IMR-90 (cell line): Measurements from ENCODE around the gene CACNG8. TPM values are rescaled to one million over a fixed set of nuclear protein-coding genes. Genes with fewer than 3 reads are reported as not detected.

Experiments
- ATAC-seq: fragments of 200-7000 bp; cut with Tn5 transposase; 2 replicates; pipeline ENCODE4 v1.9.1; 2020; ENCODE audit warnings: low read depth, mild to moderate bottlenecking, moderate library complexity
- BruUV-seq: library from RNA; stranded (reverse); fragments of 400-500 nt; replicated peaks from 2 replicates; lab custom pipeline; 2021; lab: Mats Ljungman, UMichigan
- CTCF ChIA-PET: fragments of 300-600 bp; formaldehyde crosslinking; extraction: SDS; loops from one replicate; lab custom pipeline; 2021; ENCODE audit warnings: antibody characterized with exemption; lab: Yijun Ruan, JAX
- POLR2A ChIA-PET: fragments of 300-600 bp; sonication (Branson Sonifier 250); formaldehyde crosslinking; loops from one replicate; lab custom pipeline; 2022; ENCODE audit warnings: antibody characterized with exemption; ENCODE audit not compliant: unreplicated experiment; lab: Charles Lee
- DNase-seq: peaks from one replicate; pipeline ENCODE4 v3.0.0; 2013
- H2AFZ ChIP-seq: replicated peaks from 2 replicates; pipeline ENCODE3; 2013; ENCODE audit warnings: low read length, mild to moderate bottlenecking; ENCODE audit not compliant: poor library complexity
- H2AK5ac ChIP-seq: 2 replicates; pipeline ENCODE4 v1.6.1; 2013; ENCODE audit warnings: low read depth, low read length, inconsistent platforms
- H2AK9ac ChIP-seq: replicated peaks from 2 replicates; pipeline ENCODE3; 2013; ENCODE audit warnings: mild to moderate bottlenecking, low read depth, low read length, moderate library complexity; ENCODE audit not compliant: poor library complexity
- H2BK120ac ChIP-seq: 2 replicates; pipeline ENCODE4 v1.6.1; 2013; ENCODE audit warnings: low read depth, low read length, inconsistent platforms
- H2BK15ac ChIP-seq: 3 replicates; pipeline ENCODE4 v1.6.1; 2013; ENCODE audit warnings: low read depth, low read length, inconsistent platforms
- H2BK20ac ChIP-seq: 2 replicates; pipeline ENCODE4 v1.6.1; 2013; ENCODE audit warnings: low read depth, mild to moderate bottlenecking, inconsistent platforms, low read length, moderate library complexity
- H2BK5ac ChIP-seq: 2 replicates; pipeline ENCODE4 v1.6.1; 2013; ENCODE audit warnings: mild to moderate bottlenecking, low read depth, low read length, inconsistent platforms; ENCODE audit not compliant: poor library complexity, severe bottlenecking
- H3K14ac ChIP-seq: replicated peaks from 2 replicates; pipeline ENCODE4 v1.6.1; 2013; ENCODE audit warnings: low read depth, low read length, inconsistent platforms
- H3K18ac ChIP-seq: 2 replicates; pipeline ENCODE4 v1.6.1; 2013; ENCODE audit warnings: low read depth, low read length, control low read depth
- H3K23ac ChIP-seq: 2 replicates; pipeline ENCODE4 v1.6.1; 2013; ENCODE audit warnings: low read depth, low read length, inconsistent platforms
- H3K27ac ChIP-seq: 2 replicates; pipeline ENCODE4 v1.5.1; 2013; ENCODE audit warnings: mild to moderate bottlenecking, control low read depth, low read length; ENCODE audit not compliant: insufficient read depth
- H3K27me3 ChIP-seq: 2 replicates; pipeline ENCODE4 v1.6.1; 2013; ENCODE audit warnings: low read length; ENCODE audit not compliant: control insufficient read depth, insufficient read depth
- H3K36me3 ChIP-seq: 2 replicates; pipeline ENCODE4 v1.6.1; 2013; ENCODE audit warnings: low read length, mixed read lengths; ENCODE audit not compliant: control insufficient read depth, insufficient read depth
- H3K4ac ChIP-seq: 2 replicates; pipeline ENCODE4 v1.6.1; 2013; ENCODE audit warnings: low read depth, low read length, inconsistent platforms
- H3K4me1 ChIP-seq: 2 replicates; pipeline ENCODE4 v1.6.1; 2013; ENCODE audit warnings: low read length, mixed read lengths; ENCODE audit not compliant: control insufficient read depth, insufficient read depth
- H3K4me2 ChIP-seq: 2 replicates; pipeline ENCODE4 v1.6.1; 2013; ENCODE audit warnings: low read depth, mild to moderate bottlenecking, control low read depth, low read length, moderate library complexity
- H3K4me3 ChIP-seq: 2 replicates; pipeline ENCODE4 v1.5.1; 2013; ENCODE audit warnings: low read depth, mild to moderate bottlenecking, control low read depth, low read length, moderate library complexity; ENCODE audit not compliant: insufficient read depth
- H3K56ac ChIP-seq: 2 replicates; pipeline ENCODE4 v1.6.1; 2013; ENCODE audit warnings: low read length, inconsistent platforms; ENCODE audit not compliant: insufficient read depth; ENCODE audit errors: extremely low read depth
- H3K79me1 ChIP-seq, 2 experiments: 2 replicates each; pipeline ENCODE4 v1.6.1; 2013; ENCODE audit warnings: low read length in 2 of 2, inconsistent platforms in 1 of 2, low read depth in 1 of 2
- H3K9ac ChIP-seq: 2 replicates; pipeline ENCODE4 v1.6.1; 2013; ENCODE audit warnings: low read depth, low read length, control low read depth
- H3K9me1 ChIP-seq: 2 replicates; pipeline ENCODE4 v1.6.1; 2013; ENCODE audit warnings: low read length, inconsistent platforms; ENCODE audit not compliant: insufficient read depth
- H3K9me3 ChIP-seq: 2 replicates; pipeline ENCODE4 v1.6.1; 2013; ENCODE audit warnings: low read length; ENCODE audit not compliant: control insufficient read depth, insufficient read depth
- H4K20me1 ChIP-seq: 2 replicates; pipeline ENCODE4 v1.6.1; 2013; ENCODE audit warnings: low read length, inconsistent platforms; ENCODE audit not compliant: insufficient read depth
- H4K5ac ChIP-seq: 2 replicates; pipeline ENCODE4 v1.6.1; 2013; ENCODE audit warnings: mild to moderate bottlenecking, low read depth, low read length, control low read depth
- H4K8ac ChIP-seq, 2 experiments: 2 replicates each; pipeline ENCODE4 v1.6.1; 2013; ENCODE audit warnings: low read depth in 2 of 2, low read length in 2 of 2, control low read depth in 1 of 2, inconsistent platforms in 1 of 2
- H4K91ac ChIP-seq: 2 replicates; pipeline ENCODE4 v1.6.1; 2013; ENCODE audit warnings: low read depth, low read length, inconsistent platforms; ENCODE audit not compliant: insufficient read depth
- BHLHE40 ChIP-seq: fragments of 150-350 bp; IDR thresholded peaks from 2 replicates; pipeline ENCODE4 v1.6.1; 2016; ENCODE audit warnings: mild to moderate bottlenecking, low read depth, low read length
- CEBPB ChIP-seq: IDR thresholded peaks from 2 replicates; pipeline ENCODE4 v1.6.1; 2012; ENCODE audit warnings: low read depth, low read length, improper control_type of control experiment
- CHD1 ChIP-seq: IDR thresholded peaks from 2 replicates; pipeline ENCODE4 v1.6.1; 2012; ENCODE audit warnings: low read depth, low read length, improper control_type of control experiment
- FOS ChIP-seq: fragments of 150-350 bp; IDR thresholded peaks from 2 replicates; pipeline ENCODE4 v1.6.1; 2016; ENCODE audit warnings: low read depth, low read length
- MAFK ChIP-seq: IDR thresholded peaks from 2 replicates; pipeline ENCODE4 v1.6.1; 2012; ENCODE audit warnings: low read depth, low read length, improper control_type of control experiment
- MAZ ChIP-seq: IDR thresholded peaks from 2 replicates; pipeline ENCODE4 v1.6.1; 2012; ENCODE audit warnings: low read depth, mild to moderate bottlenecking, low read length, improper control_type of control experiment, moderate library complexity, borderline replicate concordance
- MXI1 ChIP-seq: IDR thresholded peaks from 2 replicates; pipeline ENCODE4 v1.6.1; 2012; ENCODE audit warnings: low read depth, mild to moderate bottlenecking, low read length, moderate library complexity, borderline replicate concordance
- NFE2L2 ChIP-seq: fragments of 150-350 bp; IDR thresholded peaks from 2 replicates; pipeline ENCODE4 v1.6.1; 2016; ENCODE audit warnings: low read depth, mild to moderate bottlenecking, low read length
- POLR2A ChIP-seq: IDR thresholded peaks from 2 replicates; pipeline ENCODE4 v1.6.1; 2012; ENCODE audit warnings: mild to moderate bottlenecking, low read depth, low read length
- RAD21 ChIP-seq: IDR thresholded peaks from 2 replicates; pipeline ENCODE4 v1.6.1; 2012; ENCODE audit warnings: low read length, improper control_type of control experiment
- RCOR1 ChIP-seq: IDR thresholded peaks from 2 replicates; pipeline ENCODE4 v1.6.1; 2012; ENCODE audit warnings: mild to moderate bottlenecking, low read length, improper control_type of control experiment; ENCODE audit not compliant: insufficient replicate concordance
- RFX5 ChIP-seq: IDR thresholded peaks from 2 replicates; pipeline ENCODE4 v1.8.0; 2012; ENCODE audit warnings: low read depth, mild to moderate bottlenecking, low read length, moderate library complexity
- SMC3 ChIP-seq: fragments of 150-350 bp; IDR thresholded peaks from 2 replicates; pipeline ENCODE4 v1.6.1; 2016; ENCODE audit warnings: low read depth, mild to moderate bottlenecking, antibody characterized with exemption, low read length, moderate library complexity
- WGBS, 2 experiments: methylation state at CpG; one replicate each; pipeline versions ENCODE4 v1.1.5 to v1.1.7; 2013; ENCODE audit warnings: missing lambda C conversion rate in 2 of 2; ENCODE audit not compliant: insufficient read length in 1 of 2; ENCODE audit errors: extremely low coverage in 2 of 2; 5-methylcytosine and 5-hydroxymethylcytosine counted together
- dilution Hi-C: fragments of 300-500 bp; cut with HindIII; formaldehyde crosslinking; loops from one replicate; pipeline ENCODE4 v1.14.3; 2018; ENCODE audit warnings: low sequenced_read_pairs; ENCODE audit not compliant: unreplicated experiment
- in situ Hi-C: fragments of 300-500 bp; cut with MboI; formaldehyde crosslinking; loops from 3 replicates; pipeline ENCODE4 v1.14.3; 2019; ENCODE audit warnings: low sequenced_read_pairs, inconsistent platforms, mixed read lengths
- intact Hi-C: fragments of 100-400 bp; cut with micrococcal nuclease; formaldehyde crosslinking; loops from 2 replicates; pipeline ENCODE4 v1.10.0; 2022
- polyA plus RNA-seq, 3 experiments: library from polyadenylated mRNA; depleted of rRNA; stranded (reverse); fragments of >200 nt; gene quantifications; 2 replicates each; pipeline ENCODE4 v1.2.3, GENCODE V29; 2012; ENCODE audit warnings: low replicate concordance in 1 of 3
- total RNA-seq: library from RNA; depleted of rRNA; stranded (reverse); fragments of >200 nt; gene quantifications from 2 replicates; pipeline ENCODE4 v1.2.3, GENCODE V29; 2012
- TF ChIP-seq, protein P1 (sequence below): conservative IDR thresholded peaks from 2 replicates; pipeline ENCODE4 v1.5.1; 2012; ENCODE audit warnings: mild to moderate bottlenecking, low read depth, low read length, improper control_type of control experiment
- TF ChIP-seq, protein P2 (sequence below): fragments of 150-350 bp; IDR thresholded peaks from 2 replicates; pipeline ENCODE4 v1.6.1; 2017; ENCODE audit warnings: mild to moderate bottlenecking, antibody characterized with exemption, low read length, low read depth
- TF ChIP-seq, protein P3 (sequence below): fragments of 150-350 bp; IDR thresholded peaks from 2 replicates; pipeline ENCODE4 v1.6.1; 2016; ENCODE audit warnings: low read depth, mild to moderate bottlenecking, low read length, moderate library complexity, borderline replicate concordance

The CACNG8 gene
- total and polyA plus RNA-seq, 2 of the 4 experiments (the other 2 are of a cell fraction) = 0.15 TPM; not detected in 1

DNA sequence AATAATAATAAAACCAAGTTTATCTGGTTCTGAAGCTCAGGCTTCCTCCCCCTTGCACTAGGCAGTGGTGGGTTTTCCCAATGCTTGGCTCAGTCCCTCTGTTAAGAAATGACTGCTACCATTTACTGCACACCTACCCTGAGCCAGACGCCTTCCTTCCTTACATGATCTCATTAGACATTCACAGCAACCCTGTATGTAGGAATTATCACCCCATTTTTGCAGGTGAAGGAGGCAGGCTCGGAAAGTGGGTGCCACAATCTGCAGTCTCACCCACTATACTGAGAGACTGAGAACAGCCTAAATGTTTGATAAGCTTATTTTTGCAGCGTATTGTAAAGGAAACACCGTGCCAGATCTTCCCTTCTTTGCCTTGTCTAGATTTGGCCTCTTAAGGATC, 18.3 kb upstream of the CACNG8 start:
- Histone ChIP-seq H3K9me1 (no peaks in the 10 kb centered on the region; the same call in 1 of the 2 replicates), H2BK120ac (no peak overlapping the region), H3K18ac (no peak overlapping the region), H3K23ac (no peak overlapping the region), H3K36me3 (no peaks in the 10 kb centered on the region), H3K4ac (no peak overlapping the region), H4K8ac (no peak overlapping the region), H3K9ac (no peak overlapping the region), H2AK5ac (no peak overlapping the region), H3K9me3 (peaks cover 4% of the 10 kb centered on the region; the same call in 1 of the 2 replicates), H2BK5ac (no peak overlapping the region), H3K14ac (no peak overlapping the region), H4K5ac (no peak overlapping the region), H3K79me1 (no peaks in the 10 kb centered on the region), H3K4me2 (no peak overlapping the region), H3K56ac (no peak overlapping the region), H2BK20ac (no peak overlapping the region), H2AFZ (no peak overlapping the region), H2BK15ac (no peak overlapping the region), H2AK9ac (no peak overlapping the region), H3K27me3 (peaks cover 6% of the 10 kb centered on the region; the same call in 1 of the 2 replicates), H3K4me1 (no peaks in the 10 kb centered on the region), H4K91ac (no peak overlapping the region), H3K27ac (no peak overlapping the region), H4K20me1 (no peaks in the 10 kb centered on the region), H3K4me3 (no peak overlapping the region)
- ChIA-PET POLR2A (no interaction called here), CTCF (no interaction called here)
- DNase-seq (no peak), ATAC-seq (no peak)
- TF ChIP-seq RAD21 (no peak), RFX5 (no peak), RCOR1 (no peak), MAZ (no peak), SMC3 (no peak), CEBPB (no peak), BHLHE40 (no peak), NFE2L2 (no peak), CHD1 (no peak), MXI1 (no peak), MAFK (no peak), FOS (no peak), POLR2A (no peak)
- TF ChIP-seq, protein P1, sequence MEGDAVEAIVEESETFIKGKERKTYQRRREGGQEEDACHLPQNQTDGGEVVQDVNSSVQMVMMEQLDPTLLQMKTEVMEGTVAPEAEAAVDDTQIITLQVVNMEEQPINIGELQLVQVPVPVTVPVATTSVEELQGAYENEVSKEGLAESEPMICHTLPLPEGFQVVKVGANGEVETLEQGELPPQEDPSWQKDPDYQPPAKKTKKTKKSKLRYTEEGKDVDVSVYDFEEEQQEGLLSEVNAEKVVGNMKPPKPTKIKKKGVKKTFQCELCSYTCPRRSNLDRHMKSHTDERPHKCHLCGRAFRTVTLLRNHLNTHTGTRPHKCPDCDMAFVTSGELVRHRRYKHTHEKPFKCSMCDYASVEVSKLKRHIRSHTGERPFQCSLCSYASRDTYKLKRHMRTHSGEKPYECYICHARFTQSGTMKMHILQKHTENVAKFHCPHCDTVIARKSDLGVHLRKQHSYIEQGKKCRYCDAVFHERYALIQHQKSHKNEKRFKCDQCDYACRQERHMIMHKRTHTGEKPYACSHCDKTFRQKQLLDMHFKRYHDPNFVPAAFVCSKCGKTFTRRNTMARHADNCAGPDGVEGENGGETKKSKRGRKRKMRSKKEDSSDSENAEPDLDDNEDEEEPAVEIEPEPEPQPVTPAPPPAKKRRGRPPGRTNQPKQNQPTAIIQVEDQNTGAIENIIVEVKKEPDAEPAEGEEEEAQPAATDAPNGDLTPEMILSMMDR = no peak
- TF ChIP-seq, protein P2, sequence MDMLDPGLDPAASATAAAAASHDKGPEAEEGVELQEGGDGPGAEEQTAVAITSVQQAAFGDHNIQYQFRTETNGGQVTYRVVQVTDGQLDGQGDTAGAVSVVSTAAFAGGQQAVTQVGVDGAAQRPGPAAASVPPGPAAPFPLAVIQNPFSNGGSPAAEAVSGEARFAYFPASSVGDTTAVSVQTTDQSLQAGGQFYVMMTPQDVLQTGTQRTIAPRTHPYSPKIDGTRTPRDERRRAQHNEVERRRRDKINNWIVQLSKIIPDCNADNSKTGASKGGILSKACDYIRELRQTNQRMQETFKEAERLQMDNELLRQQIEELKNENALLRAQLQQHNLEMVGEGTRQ = no peak
- TF ChIP-seq, protein P3, sequence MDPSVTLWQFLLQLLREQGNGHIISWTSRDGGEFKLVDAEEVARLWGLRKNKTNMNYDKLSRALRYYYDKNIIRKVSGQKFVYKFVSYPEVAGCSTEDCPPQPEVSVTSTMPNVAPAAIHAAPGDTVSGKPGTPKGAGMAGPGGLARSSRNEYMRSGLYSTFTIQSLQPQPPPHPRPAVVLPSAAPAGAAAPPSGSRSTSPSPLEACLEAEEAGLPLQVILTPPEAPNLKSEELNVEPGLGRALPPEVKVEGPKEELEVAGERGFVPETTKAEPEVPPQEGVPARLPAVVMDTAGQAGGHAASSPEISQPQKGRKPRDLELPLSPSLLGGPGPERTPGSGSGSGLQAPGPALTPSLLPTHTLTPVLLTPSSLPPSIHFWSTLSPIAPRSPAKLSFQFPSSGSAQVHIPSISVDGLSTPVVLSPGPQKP = no peak
- no CpG with 5 or more reads among the region's 4 CpGs for WGBS, 2 experiments
- intact Hi-C loops = no loop called here
- no TSS peak for BruUV-seq
- in situ Hi-C loops = no loop called here
- dilution Hi-C loops = no loop called here
